Kidney (tissue), 14 donors: ENCODE data around the gene KBTBD3. TPM values are rescaled to one million over a fixed set of nuclear protein-coding genes. Genes with fewer than 3 reads are reported as not detected.
A peak's percentile ranks its signal among the peaks of the same experiment; 100 is the strongest.

ENCODE experiments used
- DNase-seq, 5 donors: peaks; one replicate each; pipeline ENCODE4 v3.0.0-alpha.2; 2013 to 2020
- FAIRE-seq: peaks from 2 replicates; lab custom pipeline; 2012; peaks lifted over from hg19 to GRCh38; lab: Jason Lieb, UNC
- H3K27ac ChIP-seq, 2 donors: one replicate each; pipeline ENCODE4 v1.7.0; 2013; ENCODE audit warnings: low read depth in 2 of 2, low read length in 2 of 2, inconsistent platforms in 1 of 2
- H3K27me3 ChIP-seq: one replicate; pipeline ENCODE4 v1.7.1; 2013; ENCODE audit warnings: low read length, inconsistent platforms; ENCODE audit not compliant: control insufficient read depth, insufficient read depth
- H3K36me3 ChIP-seq, 3 donors: one replicate each; pipeline versions ENCODE4 v1.7.0 to v1.7.1; 2013; ENCODE audit warnings: low read length in 3 of 3, control low read depth in 1 of 3, inconsistent platforms in 1 of 3; ENCODE audit not compliant: insufficient read depth in 3 of 3, control insufficient read depth in 2 of 3
- H3K4me1 ChIP-seq, 3 donors: one replicate each; pipeline versions ENCODE4 v1.7.0 to v1.7.1; 2013; ENCODE audit warnings: low read length in 3 of 3, inconsistent platforms in 1 of 3, low read depth in 1 of 3; ENCODE audit not compliant: control insufficient read depth in 2 of 3, insufficient read depth in 2 of 3
- H3K4me3 ChIP-seq, 3 donors: one replicate each; pipeline versions ENCODE4 v1.7.0 to v1.8.1; 2013; ENCODE audit warnings: low read length in 3 of 3, control low read depth in 1 of 3, inconsistent platforms in 1 of 3
- H3K9ac ChIP-seq, 3 donors: one replicate each; pipeline versions ENCODE4 v1.7.0 to v1.7.1; 2013; ENCODE audit warnings: low read length in 3 of 3, control low read depth in 1 of 3, inconsistent platforms in 1 of 3
- H3K9me3 ChIP-seq, 3 donors: one replicate each; pipeline versions ENCODE4 v1.7.0 to v1.7.1; 2013; ENCODE audit warnings: low read length in 3 of 3, control low read depth in 1 of 3, inconsistent platforms in 1 of 3; ENCODE audit not compliant: control insufficient read depth in 2 of 3, insufficient read depth in 1 of 3
- CTCF ChIP-seq: IDR thresholded peaks from 3 replicates; pipeline ENCODE4 v1.5.1; 2012; ENCODE audit warnings: mild to moderate bottlenecking, moderate library complexity, borderline replicate concordance; ENCODE audit not compliant: insufficient read depth; ENCODE audit errors: extremely low read depth
- intact Hi-C: fragments of 100-400 bp; cut with DNase I; formaldehyde crosslinking; loops from one replicate; pipeline ENCODE4 v1.11.1; 2022
- polyA plus RNA-seq: library from polyadenylated mRNA; stranded (reverse); fragments of 350-450 nt; fragmentation: Illumina TruSeq; extraction: RNeasy Lipid Tissue Mini Kit (QIAGEN cat#74804); gene quantifications from one replicate; pipeline ENCODE4 v1.2.3, GENCODE V29; 2014; ENCODE audit warnings: low read depth, low replicate concordance; ENCODE audit not compliant: insufficient read depth
- total RNA-seq: library from RNA; stranded (reverse); fragmentation: NEBNext Ultra II Directional; extraction: Animal tissue kit (Norgen Biotek cat#: 25700); gene quantifications from one replicate; pipeline ENCODE4 v1.2.1, GENCODE V29; 2021
- donor health status: control.
- donor health status: control.
- donor health status: control.
- donor health status: control.
- donor health status: control.
- donor health status: DM: yes; HTN: yes; CAD: no.
- donor health status: Normal renal cell carcinoma (clear cell type).

KBTBD3 gene
- total and polyA plus RNA-seq, 2 donors from 2014 or later = 8.1 to 10.2 TPM

GRCh38 chr11:106021967-106022794, 55.0 kb downstream of the KBTBD3 start, which contains the start of gene MSANTD4:
MSANTD4 (minus strand) TSS chr11:106022240; CDS start chr11:106010917, 11,323 bp downstream.
- no peaks in the 10 kb centered on the region for H3K27me3 ChIP-seq
- H3K4me1 ChIP-seq = peaks cover 0 to 8% (median 2%) of the 10 kb centered on the region in 3 donors
- H3K4me3 ChIP-seq = peak within 1 kb of the TSS; percentile 86 to 95 (median 93)
- no peak for TF ChIP-seq CTCF
- peak; percentile 99 to 100 (median 99) for DNase-seq
- no peaks in the 10 kb centered on the region for H3K36me3 ChIP-seq
- intact Hi-C loops = no loop called here
- FAIRE-seq = peak; percentile 93
- H3K9ac ChIP-seq = peak within 1 kb of the TSS in 2 of 3 donors; percentile 70 to 87
- no peaks in the 10 kb centered on the region for H3K9me3 ChIP-seq
- peak within 1 kb of the TSS; percentile 52 to 77 for H3K27ac ChIP-seq

GRCh38 chr11:106021181-106021966, 55.8 kb downstream of the KBTBD3 start:
- Histone ChIP-seq H3K27me3 (no peaks in the 10 kb centered on the region), H3K9me3 (no peaks in the 10 kb centered on the region), H3K27ac (peak overlapping the region; percentile 52 to 74), H3K4me3 (peak overlapping the region; percentile 86 to 95 (median 93)), H3K9ac (peak overlapping the region in 2 of 3 donors; percentile 70 to 71), H3K4me1 (peaks cover 0 to 8% (median 2%) of the 10 kb centered on the region in 3 donors), H3K36me3 (no peaks in the 10 kb centered on the region)
- FAIRE-seq = no peak
- DNase-seq = peak in 2 of 5 donors; percentile 9 to 21
- intact Hi-C loops = no loop called here
- TF ChIP-seq CTCF = no peak

- TF ChIP-seq CTCF = no peak
- Histone ChIP-seq H3K27me3 (no peaks in the 10 kb centered on the region), H3K36me3 (no peaks in the 10 kb centered on the region), H3K9me3 (no peaks in the 10 kb centered on the region), H3K4me1 (peaks cover 0 to 8% (median 2%) of the 10 kb centered on the region in 3 donors), H3K27ac (no peak overlapping the region), H3K9ac (no peak overlapping the region), H3K4me3 (no peak overlapping the region)
- intact Hi-C loops = no loop called here
- no peak for DNase-seq
- no peak for FAIRE-seq
Measured at GRCh38 chr11:106017093-106017492, 60.1 kb downstream of the KBTBD3 start.
